GM10266 (cell line): Measurements from ENCODE around the gene WDR54.

Experiments
- DNase-seq: peaks from one replicate; pipeline ENCODE4 v3.0.0; 2012; ENCODE audit errors: extremely low spot score
- TF ChIP-seq, protein P1 (sequence below): IDR thresholded peaks from 2 replicates; pipeline ENCODE4 v1.5.1; 2012; ENCODE audit warnings: mild to moderate bottlenecking, low read depth; ENCODE audit not compliant: control insufficient read depth, insufficient read depth; ENCODE audit errors: missing control alignments

The WDR54 gene

DNA sequence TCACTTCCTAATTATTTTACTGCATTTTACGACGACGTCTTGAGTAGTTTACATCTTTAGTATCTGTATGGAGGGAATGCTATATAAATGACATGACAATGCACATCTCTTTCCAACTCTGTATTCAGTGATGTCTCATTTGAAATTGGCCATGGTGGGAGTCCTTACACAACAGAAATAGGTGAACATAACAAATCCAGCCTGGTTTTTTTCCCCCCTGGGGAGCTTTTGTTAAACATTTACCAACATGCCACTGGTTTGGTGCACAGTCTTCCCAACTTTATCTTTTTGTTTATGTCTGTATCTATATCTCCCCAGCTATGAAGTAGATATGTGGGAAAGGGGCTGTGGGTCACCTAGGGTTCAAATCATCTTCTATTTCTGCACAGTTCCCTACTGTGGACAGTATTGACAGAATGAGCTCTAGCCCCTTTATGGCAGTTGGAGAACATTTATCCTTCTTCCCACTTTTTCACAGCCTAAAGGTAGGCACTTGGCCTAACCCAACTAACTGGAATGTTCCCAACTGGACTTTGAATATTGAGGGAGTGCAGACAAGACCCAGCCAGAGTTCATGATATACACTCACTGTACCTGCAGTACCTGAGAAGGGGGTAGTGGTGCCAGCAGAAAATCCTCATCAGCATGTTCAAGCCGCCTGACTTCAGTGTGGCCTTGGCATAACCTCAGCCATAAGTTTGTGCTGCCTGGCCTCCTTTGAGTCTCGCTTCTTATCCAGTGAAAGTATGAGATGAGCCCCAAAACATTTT is 25.9 kb downstream of the WDR54 start:
- TF ChIP-seq, protein P1, sequence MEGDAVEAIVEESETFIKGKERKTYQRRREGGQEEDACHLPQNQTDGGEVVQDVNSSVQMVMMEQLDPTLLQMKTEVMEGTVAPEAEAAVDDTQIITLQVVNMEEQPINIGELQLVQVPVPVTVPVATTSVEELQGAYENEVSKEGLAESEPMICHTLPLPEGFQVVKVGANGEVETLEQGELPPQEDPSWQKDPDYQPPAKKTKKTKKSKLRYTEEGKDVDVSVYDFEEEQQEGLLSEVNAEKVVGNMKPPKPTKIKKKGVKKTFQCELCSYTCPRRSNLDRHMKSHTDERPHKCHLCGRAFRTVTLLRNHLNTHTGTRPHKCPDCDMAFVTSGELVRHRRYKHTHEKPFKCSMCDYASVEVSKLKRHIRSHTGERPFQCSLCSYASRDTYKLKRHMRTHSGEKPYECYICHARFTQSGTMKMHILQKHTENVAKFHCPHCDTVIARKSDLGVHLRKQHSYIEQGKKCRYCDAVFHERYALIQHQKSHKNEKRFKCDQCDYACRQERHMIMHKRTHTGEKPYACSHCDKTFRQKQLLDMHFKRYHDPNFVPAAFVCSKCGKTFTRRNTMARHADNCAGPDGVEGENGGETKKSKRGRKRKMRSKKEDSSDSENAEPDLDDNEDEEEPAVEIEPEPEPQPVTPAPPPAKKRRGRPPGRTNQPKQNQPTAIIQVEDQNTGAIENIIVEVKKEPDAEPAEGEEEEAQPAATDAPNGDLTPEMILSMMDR: no peak
- DNase-seq: no peak

DNA sequence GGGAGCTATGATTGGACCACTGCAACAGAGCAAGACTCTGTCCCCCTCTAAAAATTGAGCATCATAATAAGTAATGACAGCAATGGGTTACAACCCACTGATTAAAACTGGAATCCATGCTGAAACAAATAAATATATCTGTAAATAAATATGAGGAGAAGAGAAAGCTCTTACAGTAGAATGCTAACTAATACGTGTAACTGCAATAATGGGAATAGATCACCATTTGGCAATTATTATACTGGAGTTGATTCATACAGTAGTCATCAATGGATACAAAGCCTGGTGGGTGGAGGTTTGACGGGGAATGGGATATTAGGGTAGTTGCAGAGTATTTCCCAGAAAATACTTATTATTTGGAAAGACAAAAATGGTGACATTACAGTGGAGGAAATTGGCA is 27.2 kb downstream of the WDR54 start:
- DNase-seq: no peak
- TF ChIP-seq, protein P1: no peak

DNA sequence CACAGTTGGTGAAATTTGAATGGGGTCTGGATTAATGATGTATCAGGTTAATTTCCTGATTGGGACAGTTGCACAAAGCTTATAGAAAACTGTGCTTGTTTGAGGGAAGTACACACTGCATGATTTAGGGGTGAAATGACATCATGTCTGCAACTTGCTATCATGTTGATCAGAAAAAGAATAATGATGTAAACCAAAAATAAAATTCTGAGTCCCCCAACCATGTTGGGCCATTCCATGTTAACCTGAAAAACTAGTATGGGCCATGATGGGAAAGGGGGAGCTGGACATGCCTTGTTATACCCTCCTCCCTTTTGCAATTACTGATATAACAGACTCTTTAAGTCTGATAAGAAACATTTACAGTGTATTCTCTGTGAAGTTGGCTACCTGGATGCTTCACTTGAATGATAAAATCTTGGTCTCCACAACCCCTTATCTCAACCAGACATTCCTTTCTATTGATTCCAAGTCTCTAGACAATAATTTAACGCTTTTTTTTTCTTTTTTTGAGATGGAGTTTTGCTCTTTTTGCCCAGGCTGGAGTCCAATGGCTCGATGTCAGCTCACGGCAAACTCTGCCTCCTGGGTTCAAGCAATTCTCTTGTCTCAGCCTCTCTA is 29.1 kb downstream of the WDR54 start:
- no peak for DNase-seq
- TF ChIP-seq, protein P1: no peak

DNA sequence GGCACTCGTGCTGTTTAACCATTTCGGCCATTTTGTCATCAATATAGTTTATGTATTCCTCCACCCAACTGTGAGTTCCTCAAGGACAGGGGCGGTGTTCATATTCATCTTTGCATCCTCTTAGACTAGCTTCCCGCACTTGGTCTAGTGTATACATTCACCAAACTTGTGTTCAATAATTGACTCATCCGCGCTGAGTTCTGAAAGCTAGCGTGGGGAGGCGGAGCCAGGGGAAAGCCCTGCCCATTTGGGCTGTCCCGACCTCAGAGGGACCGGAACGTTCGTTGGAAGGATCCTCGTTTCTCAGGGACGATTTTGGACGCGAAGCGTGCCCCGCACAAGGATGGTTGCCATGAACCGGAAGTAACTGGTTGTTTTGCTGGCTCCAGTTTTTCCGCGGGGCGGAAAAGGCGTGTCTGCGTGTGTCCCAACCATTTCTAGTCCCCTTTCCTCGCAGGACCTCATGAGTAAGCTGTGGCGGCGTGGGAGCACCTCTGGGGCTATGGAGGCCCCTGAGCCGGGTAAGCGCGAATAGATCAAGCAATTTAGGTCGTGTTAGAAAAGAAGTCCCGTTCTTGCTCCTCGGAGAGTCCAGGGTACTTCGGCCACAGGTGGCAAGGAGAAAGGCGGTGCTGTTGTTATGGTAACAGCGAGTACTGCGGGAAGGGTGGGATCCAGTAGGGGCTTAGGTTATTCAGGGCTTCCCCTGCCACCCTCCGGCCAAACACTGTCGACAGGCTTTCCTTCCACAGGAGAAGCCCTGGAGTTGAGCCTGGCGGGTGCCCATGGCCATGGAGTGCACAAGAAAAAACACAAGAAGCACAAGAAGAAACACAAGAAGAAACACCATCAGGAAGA is 33.4 kb downstream of the WDR54 start, which contains the start of gene INO80B:
TSS of gene INO80B (plus strand) at position 434 of the 858 bp plus-strand sequence. CDS start at position 464, 30 bp downstream.
- peak; percentile 91 for DNase-seq
- TF ChIP-seq, protein P1: no peak

DNA sequence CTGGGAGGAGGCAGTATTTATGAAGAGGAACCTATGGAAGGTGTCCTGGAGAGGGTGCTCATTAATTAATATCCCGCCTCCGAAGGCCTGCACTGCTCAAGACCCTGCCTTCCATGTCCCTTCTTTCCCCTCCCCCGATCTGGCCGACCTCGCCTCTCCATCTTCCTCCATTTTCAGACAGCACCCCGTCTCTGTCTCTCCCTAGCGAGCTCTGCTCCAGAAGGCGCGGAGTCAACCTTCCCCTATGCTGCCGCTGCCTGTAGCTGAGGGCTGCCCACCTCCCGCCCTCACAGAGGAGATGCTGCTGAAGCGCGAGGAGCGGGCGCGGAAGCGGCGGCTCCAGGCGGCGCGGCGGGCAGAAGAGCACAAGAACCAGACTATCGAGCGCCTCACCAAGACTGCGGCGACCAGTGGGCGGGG is 35.6 kb downstream of the WDR54 start:
- TF ChIP-seq, protein P1: no peak
- no peak for DNase-seq

DNA sequence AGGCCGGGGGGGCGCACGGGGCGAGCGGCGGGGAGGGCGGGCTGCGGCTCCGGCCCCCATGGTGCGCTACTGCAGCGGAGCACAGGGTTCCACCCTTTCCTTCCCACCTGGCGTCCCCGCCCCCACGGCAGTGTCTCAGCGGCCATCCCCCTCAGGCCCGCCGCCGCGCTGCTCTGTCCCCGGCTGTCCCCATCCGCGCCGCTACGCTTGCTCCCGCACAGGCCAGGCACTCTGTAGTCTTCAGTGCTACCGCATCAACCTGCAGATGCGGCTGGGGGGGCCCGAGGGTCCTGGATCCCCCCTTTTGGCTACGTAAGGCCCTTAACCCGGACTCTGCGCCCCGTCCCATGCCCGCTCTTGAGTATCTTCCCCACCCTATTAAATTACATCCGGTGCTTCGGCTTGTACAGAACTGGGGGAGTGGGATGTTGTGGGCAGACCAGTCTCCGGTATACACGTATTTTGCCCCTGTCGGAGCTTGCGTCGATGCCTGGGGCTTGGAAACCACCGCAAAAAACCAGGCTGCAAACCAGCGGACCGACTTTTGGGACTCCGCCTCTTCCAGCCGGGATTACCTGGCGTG is 36.1 kb downstream of the WDR54 start:
- TF ChIP-seq, protein P1: no peak
- DNase-seq: peak; percentile 81
